B cell (primary cell): ENCODE measurements around the gene EXOC4. TPM values are rescaled to one million over a fixed set of nuclear protein-coding genes. Genes with fewer than 3 reads are reported as not detected.

ENCODE experiments used
- ATAC-seq: fragments of 200-7000 bp; cut with Tn5 transposase; one replicate; pipeline ENCODE4 v1.10.0; 2021; ENCODE audit warnings: low read depth, mild to moderate bottlenecking, moderate number of reproducible peaks, moderate library complexity
- CTCF ChIA-PET: fragments of 350-600 bp; sonication (Branson Sonifier 250); formaldehyde crosslinking; loops from one replicate; lab custom pipeline; 2021; ENCODE audit warnings: antibody characterized with exemption, inconsistent platforms; lab: Charles Lee
- POLR2A ChIA-PET: fragments of 350-600 bp; sonication (Branson Sonifier 250); formaldehyde crosslinking; loops from one replicate; lab custom pipeline; 2021; ENCODE audit warnings: antibody characterized with exemption; lab: Charles Lee
- DNase-seq: peaks from one replicate; pipeline ENCODE4 v3.0.0; 2013
- H2AFZ ChIP-seq: 2 replicates; pipeline ENCODE4 v1.6.1; 2012; ENCODE audit warnings: mild to moderate bottlenecking, low read depth, low read length; ENCODE audit not compliant: insufficient read depth, poor library complexity, severe bottlenecking
- H3K27ac ChIP-seq, 2 donors: 1 replicate in 1 of 2; 2 replicates in 1 of 2; pipeline ENCODE4 v1.5.1; 2012 to 2013; ENCODE audit warnings: low read length in 2 of 2, mild to moderate bottlenecking in 2 of 2, moderate library complexity in 1 of 2
- H3K27me3 ChIP-seq, 4 experiments: fragments of 200-600 bp in 1 of 4; sonication (generic) in 1 of 4; replicated peaks in 1 of 4; 1 replicate in 2 of 4; 2 replicates in 2 of 4; pipeline versions ENCODE4 v1.6.1 to v1.7.0; 2013 to 2016; ENCODE audit warnings: low read length in 3 of 4, mild to moderate bottlenecking in 2 of 4, mixed read lengths in 1 of 4, moderate library complexity in 1 of 4; ENCODE audit not compliant: insufficient read depth in 4 of 4, control insufficient read depth in 3 of 4; ENCODE audit errors: control extremely low read depth in 1 of 4
- H3K36me3 ChIP-seq, 2 experiments: replicated peaks in 1 of 2; 1 replicate in 1 of 2; 2 replicates in 1 of 2; pipeline versions ENCODE4 v1.6.1 to v1.7.1; 2013; ENCODE audit warnings: low read length in 1 of 2; ENCODE audit not compliant: insufficient read depth in 2 of 2, control insufficient read depth in 1 of 2; ENCODE audit errors: control extremely low read depth in 1 of 2, extremely low read depth in 1 of 2
- H3K4me1 ChIP-seq, 2 donors: fragments of 200-600 bp in 1 of 2; sonication (generic) in 1 of 2; 1 replicate in 1 of 2; 2 replicates in 1 of 2; pipeline versions ENCODE4 v1.5.1 to v1.6.1; 2013 to 2017; ENCODE audit warnings: low read length in 2 of 2; ENCODE audit not compliant: control insufficient read depth in 2 of 2, insufficient read depth in 2 of 2
- H3K4me2 ChIP-seq: replicated peaks from 2 replicates; pipeline ENCODE3; 2012; ENCODE audit warnings: mild to moderate bottlenecking, low read depth, low read length; ENCODE audit not compliant: poor library complexity, severe bottlenecking
- H3K4me3 ChIP-seq, 5 experiments: fragments of 200-600 bp in 1 of 5; sonication (generic) in 1 of 5; 1 replicate in 3 of 5; 2 replicates in 2 of 5; pipeline versions ENCODE4 v1.5.1 to v1.7.0; 2011 to 2016; ENCODE audit warnings: low read length in 4 of 5, mild to moderate bottlenecking in 4 of 5, low read depth in 2 of 5, control low read depth in 1 of 5, moderate library complexity in 1 of 5; ENCODE audit not compliant: insufficient read depth in 1 of 5; ENCODE audit errors: control extremely low read depth in 1 of 5, extremely low read depth in 1 of 5
- H3K79me2 ChIP-seq: fragments of 200-600 bp; sonication (generic); one replicate; pipeline ENCODE4 v1.6.0; 2016; ENCODE audit warnings: low read length; ENCODE audit not compliant: control insufficient read depth, insufficient read depth
- H3K9ac ChIP-seq: fragments of 200-600 bp; sonication (generic); 2 replicates; pipeline ENCODE4 v1.6.1; 2017; ENCODE audit warnings: mild to moderate bottlenecking, low read length, moderate library complexity
- H3K9me3 ChIP-seq, 3 donors: one replicate each; pipeline versions ENCODE4 v1.6.1 to v1.7.1; 2013; ENCODE audit warnings: low read length in 2 of 3; ENCODE audit not compliant: control insufficient read depth in 2 of 3, insufficient read depth in 1 of 3; ENCODE audit errors: control extremely low read depth in 1 of 3
- H4K20me1 ChIP-seq: 2 replicates; pipeline ENCODE4 v1.6.0; 2012; ENCODE audit warnings: mild to moderate bottlenecking, low read length; ENCODE audit not compliant: insufficient read depth, control insufficient read depth, poor library complexity, severe bottlenecking
- H3K27ac Mint-ChIP-seq: one replicate; pipeline ENCODE4 v1.8.0; 2021; ENCODE audit warnings: mixed read lengths
- H3K27me3 Mint-ChIP-seq: one replicate; pipeline ENCODE4 v1.8.0; 2021; ENCODE audit warnings: mixed read lengths
- H3K4me1 Mint-ChIP-seq: one replicate; pipeline ENCODE4 v1.8.0; 2021; ENCODE audit warnings: mixed read lengths
- H3K4me3 Mint-ChIP-seq: one replicate; pipeline ENCODE4 v1.8.0; 2021; ENCODE audit warnings: mixed read lengths
- H3K9me3 Mint-ChIP-seq: one replicate; pipeline ENCODE4 v1.8.0; 2022; ENCODE audit warnings: mixed read lengths; ENCODE audit not compliant: insufficient read depth
- EZH2 ChIP-seq: IDR thresholded peaks from 2 replicates; pipeline ENCODE4 v1.6.1; 2012; ENCODE audit warnings: borderline replicate concordance, low read depth, mild to moderate bottlenecking, moderate library complexity, low read length; ENCODE audit not compliant: insufficient read depth, poor library complexity, severe bottlenecking
- WGBS: methylation state at CpG from one replicate; pipeline ENCODE4 v1.1.5; 2013; ENCODE audit warnings: missing lambda C conversion rate; ENCODE audit not compliant: insufficient coverage; 5-methylcytosine and 5-hydroxymethylcytosine counted together
- intact Hi-C: fragments of 100-400 bp; cut with micrococcal nuclease; formaldehyde crosslinking; loops from one replicate; pipeline ENCODE4 v1.10.0; 2022
- polyA plus RNA-seq: library from polyadenylated mRNA; depleted of rRNA; stranded (reverse); fragments of >200 nt; gene quantifications from 2 replicates; pipeline ENCODE4 v1.2.3, GENCODE V29; 2012
- total RNA-seq, 2 donors: library from RNA; stranded (reverse); fragments of 120-200 nt in 1 of 2; gene quantifications; 1 replicate in 1 of 2; 2 replicates in 1 of 2; pipeline versions ENCODE4 v1.2.3 to v1.2.4, GENCODE V29; 2013 to 2022
- TF ChIP-seq, protein P1 (sequence below): fragments of 200-600 bp; IDR thresholded peaks from one replicate; pipeline ENCODE4 v1.8.0; 2022; ENCODE audit warnings: antibody characterized with exemption, mild to moderate bottlenecking

Gene EXOC4
- total and polyA plus RNA-seq, 2 donors (not counting 1 experiment from before 2014, with no cell fraction given) = 16.7 to 135 TPM

DNA sequence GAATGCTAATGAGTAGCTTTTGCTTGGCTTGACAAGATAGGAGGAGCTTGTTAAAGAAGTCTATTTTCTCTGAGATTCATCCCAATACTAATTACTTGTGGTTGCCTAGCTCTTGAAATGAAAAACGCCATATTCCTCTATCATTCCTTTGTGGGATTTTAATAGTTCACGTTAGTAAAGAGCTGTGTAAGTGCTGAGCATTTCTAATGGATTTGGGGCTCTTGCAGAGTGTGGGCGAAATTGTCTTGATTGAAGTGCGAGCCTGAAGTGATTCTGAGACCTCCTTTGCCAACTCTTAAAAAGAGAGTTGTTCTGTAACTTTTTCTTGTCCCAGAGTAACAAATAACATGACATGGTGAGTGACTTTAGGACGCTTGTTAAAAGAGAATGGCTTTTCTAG, 45.2 kb downstream of the EXOC4 start:
- Histone ChIP-seq H3K79me2 (peaks cover 20% of the 10 kb centered on the region), H3K4me2 (no peak overlapping the region), H4K20me1 (no peaks in the 10 kb centered on the region), H2AFZ (no peak overlapping the region), H3K27ac (no peak overlapping the region), H3K9ac (no peak overlapping the region), H3K9me3 (no peaks in the 10 kb centered on the region), H3K36me3 (peaks cover 0 to 6% of the 10 kb centered on the region in 2 experiments), H3K4me1 (no peaks in the 10 kb centered on the region), H3K27me3 (no peaks in the 10 kb centered on the region), H3K4me3 (no peak overlapping the region)
- no peaks in the 10 kb centered on the region for H3K27me3 Mint-ChIP-seq
- WGBS = 100% methylated on average over 1 of the region's 5 CpGs
- no peak overlapping the region for H3K27ac Mint-ChIP-seq
- DNase-seq = no peak
- H3K4me3 Mint-ChIP-seq = no peak overlapping the region
- ChIA-PET CTCF (no interaction called here), POLR2A (no interaction called here)
- no peak for ATAC-seq
- H3K4me1 Mint-ChIP-seq = no peaks in the 10 kb centered on the region
- H3K9me3 Mint-ChIP-seq = no peaks in the 10 kb centered on the region
- TF ChIP-seq EZH2 = no peak
- TF ChIP-seq, protein P1, sequence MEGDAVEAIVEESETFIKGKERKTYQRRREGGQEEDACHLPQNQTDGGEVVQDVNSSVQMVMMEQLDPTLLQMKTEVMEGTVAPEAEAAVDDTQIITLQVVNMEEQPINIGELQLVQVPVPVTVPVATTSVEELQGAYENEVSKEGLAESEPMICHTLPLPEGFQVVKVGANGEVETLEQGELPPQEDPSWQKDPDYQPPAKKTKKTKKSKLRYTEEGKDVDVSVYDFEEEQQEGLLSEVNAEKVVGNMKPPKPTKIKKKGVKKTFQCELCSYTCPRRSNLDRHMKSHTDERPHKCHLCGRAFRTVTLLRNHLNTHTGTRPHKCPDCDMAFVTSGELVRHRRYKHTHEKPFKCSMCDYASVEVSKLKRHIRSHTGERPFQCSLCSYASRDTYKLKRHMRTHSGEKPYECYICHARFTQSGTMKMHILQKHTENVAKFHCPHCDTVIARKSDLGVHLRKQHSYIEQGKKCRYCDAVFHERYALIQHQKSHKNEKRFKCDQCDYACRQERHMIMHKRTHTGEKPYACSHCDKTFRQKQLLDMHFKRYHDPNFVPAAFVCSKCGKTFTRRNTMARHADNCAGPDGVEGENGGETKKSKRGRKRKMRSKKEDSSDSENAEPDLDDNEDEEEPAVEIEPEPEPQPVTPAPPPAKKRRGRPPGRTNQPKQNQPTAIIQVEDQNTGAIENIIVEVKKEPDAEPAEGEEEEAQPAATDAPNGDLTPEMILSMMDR = no peak
- intact Hi-C loops = no loop called here

DNA sequence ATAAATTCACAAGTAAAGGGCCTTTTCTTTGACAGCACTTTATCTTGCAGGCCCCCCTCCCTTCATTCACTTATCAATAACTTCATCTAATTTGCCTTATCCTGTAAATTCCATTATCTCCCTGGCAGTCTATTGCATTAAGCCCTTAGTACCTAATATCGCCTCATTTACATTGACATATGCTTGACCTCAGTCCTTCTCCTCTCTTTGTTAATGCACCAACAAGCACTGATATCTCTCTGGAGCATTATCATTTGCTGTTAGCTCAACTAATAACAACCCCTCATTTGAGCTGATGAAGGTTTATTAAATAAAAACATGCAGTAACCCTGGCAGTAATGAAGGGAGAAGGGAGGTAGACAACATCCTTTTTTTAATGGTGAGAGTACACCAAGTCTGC, 46.8 kb downstream of the EXOC4 start:
- no peak overlapping the region for H3K27ac ChIP-seq
- Mint-ChIP-seq H3K27ac (no peak overlapping the region), H3K4me3 (no peak overlapping the region), H3K9me3 (no peaks in the 10 kb centered on the region), H3K27me3 (no peaks in the 10 kb centered on the region), H3K4me1 (no peaks in the 10 kb centered on the region)
- POLR2A ChIA-PET = no interaction called here
- H3K9ac ChIP-seq = no peak overlapping the region
- CTCF ChIA-PET = no interaction called here
- TF ChIP-seq, protein P1 = no peak
- no peak for TF ChIP-seq EZH2
- WGBS = 100% methylated on average over 1 of the region's 1 CpG
- intact Hi-C loops = no loop called here
- ATAC-seq (no peak), DNase-seq (no peak)
- H3K4me3 ChIP-seq = no peak overlapping the region
- H3K9me3 ChIP-seq = no peaks in the 10 kb centered on the region
- no peak overlapping the region for H3K4me2 ChIP-seq
- no peaks in the 10 kb centered on the region for H4K20me1 ChIP-seq
- H2AFZ ChIP-seq = no peak overlapping the region
- no peaks in the 10 kb centered on the region for H3K36me3 ChIP-seq
- no peaks in the 10 kb centered on the region for H3K4me1 ChIP-seq
- H3K79me2 ChIP-seq = peaks cover 18% of the 10 kb centered on the region
- no peaks in the 10 kb centered on the region for H3K27me3 ChIP-seq
